Stimulated activated CD8-positive, alpha-beta memory T cell treated with anti-CD3 and anti-CD28 coated beads, Interleukin-15, amount 100 ng/mL, for 48 hours (primary cell): ENCODE data around the gene TTC9C.
"Not testable (repeated sequence)": the region's sequence is repeated elsewhere in the genome, so short reads cannot be mapped to it uniquely, and the experiment has no call there.

Source experiments
- DNase-seq, 2 donors: peaks; one replicate each; pipeline ENCODE4 v3.0.0-alpha.2; 2020; ENCODE audit warnings: low read depth in 2 of 2

The TTC9C gene

GRCh38 chr11:62728171-62728988 lies at the start of gene TTC9C:
TSS of gene TTC9C (plus strand) at chr11:62728486. CDS start at chr11:62728849, 363 bp downstream.
- peak; percentile 76 to 77 for DNase-seq

GRCh38 chr11:62678770-62679696 lies 49.3 kb upstream of the TTC9C start, which contains the start of gene UBXN1:
TSS of gene UBXN1 (minus strand) at chr11:62679073. CDS start at chr11:62678923, 150 bp downstream.
- DNase-seq = peak; percentile 83 to 86

- DNase-seq = no peak
Observed at GRCh38 chr11:62680825-62681240, 47.5 kb upstream of the TTC9C start.

GRCh38 chr11:62682518-62682917 lies 45.8 kb upstream of the TTC9C start:
- DNase-seq = no peak

GRCh38 chr11:62687508-62688396 lies 40.5 kb upstream of the TTC9C start:
- no peak for DNase-seq

GRCh38 chr11:62688491-62688890 lies 39.8 kb upstream of the TTC9C start:
- no peak for DNase-seq

- no peak for DNase-seq
Observed at GRCh38 chr11:62689421-62690183, 38.7 kb upstream of the TTC9C start, which contains the start of gene LRRN4CL. TSS of gene LRRN4CL (minus strand) at chr11:62689530. CDS start at chr11:62688508, 1,022 bp downstream.

GRCh38 chr11:62693624-62694023 lies 34.7 kb upstream of the TTC9C start:
- not testable (repeated sequence) for DNase-seq

GRCh38 chr11:62694455-62695167 lies 33.7 kb upstream of the TTC9C start:
- DNase-seq = no peak

- DNase-seq = no peak
Observed at GRCh38 chr11:62702246-62702645, 26.0 kb upstream of the TTC9C start.

GRCh38 chr11:62703921-62704320 lies 24.4 kb upstream of the TTC9C start:
- DNase-seq = not testable (repeated sequence)

GRCh38 chr11:62705413-62705812 lies 22.9 kb upstream of the TTC9C start:
- DNase-seq = no peak

- DNase-seq = peak; percentile 90 to 92
Observed at GRCh38 chr11:62705880-62706849, 22.1 kb upstream of the TTC9C start.

- no peak for DNase-seq
Observed at GRCh38 chr11:62706850-62707247, 21.4 kb upstream of the TTC9C start.

GRCh38 chr11:62707277-62707861 lies 20.9 kb upstream of the TTC9C start, which contains the start of the genes BSCL2 and GNG3:
TSS of gene BSCL2 (minus strand) at chr11:62707424. CDS start at chr11:62707195, 229 bp downstream.
TSS of gene GNG3 (plus strand) at chr11:62707676. CDS start at chr11:62708296, 620 bp downstream.
- no peak for DNase-seq

- DNase-seq = no peak
Observed at GRCh38 chr11:62708392-62708791, 19.9 kb upstream of the TTC9C start.

- no peak for DNase-seq
Observed at GRCh38 chr11:62708793-62709192, 19.5 kb upstream of the TTC9C start.
